Measurements from ENCODE around the gene CTNND2.

CTNND2 gene

DNA sequence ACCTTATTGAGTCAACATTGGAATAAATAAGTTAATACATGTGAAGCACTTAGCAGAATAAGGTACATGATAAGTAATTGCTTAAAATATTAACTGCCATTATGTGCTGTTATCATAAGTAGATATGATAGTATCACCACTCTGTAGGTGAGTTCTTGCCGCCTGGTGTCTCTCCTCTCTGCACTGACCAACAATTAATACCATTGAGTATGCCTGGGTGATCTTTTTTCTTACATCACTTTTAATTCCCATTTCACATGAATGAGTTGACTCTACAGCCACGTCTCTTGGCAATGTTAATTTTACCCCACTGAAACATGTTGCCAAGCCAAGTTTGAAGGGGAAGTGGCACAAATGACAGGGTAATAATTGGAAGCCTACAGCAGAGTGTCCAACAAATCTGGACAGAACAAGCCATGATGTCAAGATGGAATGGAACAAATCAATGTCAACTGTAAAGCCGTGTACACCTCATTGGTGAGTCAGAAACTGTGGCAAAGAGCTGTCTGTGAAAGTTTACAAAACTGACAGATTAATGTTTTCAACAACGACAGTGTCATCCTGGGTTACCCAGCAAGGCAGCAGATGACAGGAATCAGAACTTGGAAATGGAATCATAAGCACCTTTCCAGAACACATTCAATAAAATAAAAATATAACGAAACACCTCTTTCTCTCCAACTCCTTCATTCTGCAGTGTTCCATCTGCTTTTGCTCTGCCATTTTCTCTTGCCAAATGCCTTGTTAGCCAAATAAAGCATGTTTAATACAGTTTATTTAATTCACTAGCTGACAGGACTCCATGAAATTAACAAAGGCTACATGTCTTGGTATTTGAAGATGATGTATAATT lies 330.9 kb downstream of the CTNND2 start:
- no peak for DNase-seq

DNA sequence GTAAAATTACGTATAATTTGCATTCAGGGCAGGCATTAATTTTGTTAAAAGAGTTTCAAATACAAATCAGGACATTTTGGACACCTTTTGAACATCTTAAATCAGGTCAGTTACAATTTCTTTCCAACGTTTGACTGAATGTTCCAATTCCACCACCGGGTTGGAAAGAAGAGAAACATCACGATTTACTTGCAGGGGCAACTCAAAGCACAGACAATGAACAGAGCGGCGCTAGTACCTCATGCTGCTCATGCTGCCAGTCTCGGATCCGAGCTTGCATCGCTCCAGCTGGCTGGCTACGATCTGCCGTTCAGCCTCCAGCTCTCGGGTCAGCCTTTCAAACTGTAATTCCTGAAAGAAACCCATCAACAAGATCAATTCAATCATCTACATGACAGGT lies 339.5 kb downstream of the CTNND2 start:
- DNase-seq = no peak

DNA sequence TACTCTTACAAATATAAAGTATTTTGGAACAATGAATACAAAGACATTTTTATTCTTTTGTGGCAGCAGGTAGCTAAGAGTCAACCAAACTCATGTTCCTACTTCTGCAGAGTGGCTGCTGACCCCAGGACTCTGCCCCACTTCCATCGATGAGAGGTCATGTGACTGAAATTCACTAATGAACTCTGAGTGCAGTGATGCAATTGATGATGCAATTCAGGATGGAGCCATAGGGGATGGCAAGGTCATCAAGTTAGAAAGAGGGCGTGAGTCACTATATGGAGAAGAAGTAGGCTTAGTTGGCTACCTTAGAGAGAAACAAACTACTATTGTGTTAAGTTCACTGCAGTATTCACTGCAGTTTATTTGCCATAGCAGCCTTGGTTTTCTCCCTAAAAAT lies 340.4 kb downstream of the CTNND2 start:
- DNase-seq = no peak

DNA sequence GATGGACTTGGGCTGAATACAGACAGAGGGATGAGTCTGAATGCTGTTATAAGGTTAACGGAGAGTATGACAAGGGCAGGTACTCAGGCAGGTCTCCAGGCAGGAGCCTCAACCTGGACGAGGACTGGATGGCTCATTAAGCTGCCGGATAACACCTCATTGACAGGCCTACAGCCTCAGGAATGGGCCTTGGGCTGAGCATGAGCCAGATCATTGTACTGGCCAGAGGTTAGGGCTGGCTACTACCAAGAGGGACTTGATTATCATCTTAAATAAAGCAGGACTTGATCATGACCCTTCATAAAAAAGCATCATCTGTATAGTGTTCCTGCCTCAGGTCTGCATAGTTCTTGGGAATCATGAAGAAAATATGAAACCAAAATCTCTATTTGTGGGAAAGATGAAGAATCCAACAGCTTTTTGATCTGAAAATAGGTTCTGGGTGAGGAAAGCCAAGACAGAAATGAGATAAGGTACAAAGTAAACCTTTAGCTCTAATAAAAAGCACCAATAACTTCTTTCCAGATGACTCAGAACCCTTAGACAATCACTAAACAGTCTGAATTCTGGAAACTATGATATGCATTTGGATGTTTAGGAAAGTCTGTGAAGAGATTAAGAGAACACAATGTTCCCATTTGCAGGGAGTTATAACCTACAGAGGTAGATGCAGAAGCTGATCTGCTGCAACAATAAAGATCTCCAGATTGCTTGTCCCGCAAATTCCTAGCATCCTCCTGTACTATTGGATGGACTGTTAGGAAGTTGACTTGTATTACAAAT lies 343.1 kb downstream of the CTNND2 start:
- no peak for DNase-seq

DNA sequence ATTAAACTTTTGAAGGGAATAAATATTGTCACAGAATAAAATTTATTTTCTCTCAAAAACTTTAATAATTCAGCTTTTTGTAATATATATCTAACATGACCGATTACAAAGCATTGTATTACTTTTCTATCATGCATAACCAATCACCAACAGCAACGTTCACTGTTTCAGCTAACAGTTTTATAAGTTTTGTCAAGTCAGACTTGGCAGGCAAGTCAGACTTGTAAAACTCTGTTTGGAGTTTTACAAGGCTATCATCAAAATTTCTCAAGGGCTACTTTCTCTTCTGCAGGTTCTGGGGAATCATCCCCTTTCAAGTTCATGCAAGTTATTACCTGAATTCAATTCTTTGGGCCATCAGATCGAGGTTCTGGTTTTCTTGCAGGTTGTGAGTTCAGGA lies 347.2 kb downstream of the CTNND2 start:
- DNase-seq = no peak

DNA sequence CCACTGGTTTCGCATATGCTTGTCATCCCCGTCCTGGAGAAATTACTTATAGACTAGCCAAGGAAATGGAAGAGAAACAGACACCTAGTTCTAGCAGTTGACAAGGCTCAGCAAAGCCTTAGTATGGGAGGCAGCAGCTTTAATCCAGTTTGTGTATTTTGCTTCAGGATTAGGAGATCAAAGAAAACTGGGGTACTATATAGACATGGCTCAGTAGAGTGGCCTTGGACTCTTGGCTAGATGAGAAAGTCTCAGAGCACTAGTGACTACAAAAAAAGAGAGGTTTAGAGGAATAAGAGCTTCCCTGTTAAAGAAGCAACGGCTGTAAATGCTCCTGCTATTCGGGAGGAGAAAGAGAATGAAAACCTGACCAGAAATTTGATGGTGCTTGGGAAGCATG lies 349.1 kb downstream of the CTNND2 start:
- DNase-seq = no peak

DNA sequence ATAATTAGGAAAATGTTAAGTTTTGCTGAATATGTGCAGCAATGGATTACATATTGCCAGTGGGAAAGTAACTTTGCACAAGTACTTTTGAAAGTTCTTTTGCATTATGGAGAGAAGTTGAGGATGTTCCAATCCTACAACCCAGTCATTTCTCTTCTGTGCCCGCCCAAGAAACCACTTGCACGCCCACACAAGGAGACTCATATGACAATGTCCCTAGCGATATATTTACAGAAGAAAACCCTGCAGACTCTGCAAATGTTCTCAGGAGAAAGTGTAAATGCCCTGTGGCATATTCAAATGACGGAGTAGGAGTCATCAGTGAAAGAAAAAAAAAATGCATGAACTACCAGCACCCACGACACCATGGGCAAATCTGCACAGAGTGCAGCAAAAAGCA lies 356.5 kb downstream of the CTNND2 start:
- DNase-seq = no peak

DNA sequence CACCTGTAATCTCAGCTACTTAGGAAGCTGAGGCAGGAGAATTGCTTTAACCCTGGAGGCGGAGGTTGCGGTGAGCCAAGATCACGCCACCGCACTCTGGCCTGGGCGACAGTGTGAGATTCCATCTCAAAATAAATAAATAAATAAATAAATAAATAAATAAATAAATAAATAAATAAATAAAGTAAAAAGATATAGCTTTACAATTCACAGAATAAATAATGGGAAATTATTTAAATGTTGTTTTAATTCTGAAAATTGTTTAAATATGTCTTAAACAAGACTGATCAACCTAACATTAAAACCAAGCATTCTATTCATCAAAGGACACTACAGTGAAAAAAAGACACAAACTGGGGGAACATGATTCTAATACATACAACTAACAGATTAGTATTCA lies 357.1 kb downstream of the CTNND2 start:
- DNase-seq = no peak

DNA sequence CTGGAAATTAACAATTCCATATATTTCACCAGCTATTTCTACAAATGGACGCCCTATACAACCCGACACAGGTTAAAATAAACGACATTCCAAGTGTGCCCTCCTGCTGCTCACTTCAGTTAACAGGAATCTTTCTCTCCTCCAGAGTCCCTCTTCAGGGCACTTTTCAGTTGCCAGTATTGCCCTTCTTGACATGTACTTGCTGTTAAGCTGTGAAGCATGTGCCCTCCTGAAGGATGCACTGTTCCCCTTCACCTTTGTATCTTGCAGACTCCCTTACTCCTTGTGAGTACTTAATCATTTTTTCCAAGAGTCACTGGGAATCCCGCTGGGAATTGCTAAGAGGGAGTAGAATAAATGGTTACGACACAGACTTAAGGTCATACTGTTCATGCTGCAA lies 364.1 kb downstream of the CTNND2 start:
- DNase-seq = no peak

DNA sequence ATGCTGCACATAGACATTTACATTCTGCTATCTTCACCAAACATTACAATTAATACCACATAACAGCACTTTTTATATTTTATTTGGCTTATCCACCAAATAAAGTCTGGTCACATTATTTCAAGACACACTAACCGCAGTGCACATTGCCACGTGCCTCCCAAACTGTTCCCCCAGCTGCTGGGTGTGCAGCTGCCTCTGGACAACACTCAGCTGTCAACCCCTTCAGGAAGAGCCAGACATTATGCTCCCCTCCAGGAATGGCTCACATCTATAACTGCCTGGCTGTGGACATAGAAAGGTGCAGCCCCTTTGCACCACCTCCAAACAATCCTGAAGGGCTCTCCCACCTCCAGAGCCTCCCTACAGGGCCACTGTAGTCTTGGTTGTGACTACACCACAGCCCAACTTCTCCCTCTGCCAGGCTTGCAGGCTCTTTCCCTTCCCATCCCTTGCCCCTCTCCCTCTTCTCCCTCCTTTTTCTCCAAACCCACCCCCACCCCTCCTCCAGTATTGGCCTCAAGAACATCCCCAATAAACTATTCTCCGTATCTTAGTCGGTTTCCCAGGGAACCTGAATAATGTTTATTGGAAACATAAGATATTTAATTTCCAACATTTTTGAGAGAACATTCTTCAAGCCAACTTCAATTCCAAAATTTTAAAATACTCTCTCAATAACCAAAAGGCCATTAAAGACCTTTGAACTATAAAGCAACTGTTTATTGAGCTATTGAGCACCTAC lies 372.3 kb downstream of the CTNND2 start:
- no peak for DNase-seq

DNA sequence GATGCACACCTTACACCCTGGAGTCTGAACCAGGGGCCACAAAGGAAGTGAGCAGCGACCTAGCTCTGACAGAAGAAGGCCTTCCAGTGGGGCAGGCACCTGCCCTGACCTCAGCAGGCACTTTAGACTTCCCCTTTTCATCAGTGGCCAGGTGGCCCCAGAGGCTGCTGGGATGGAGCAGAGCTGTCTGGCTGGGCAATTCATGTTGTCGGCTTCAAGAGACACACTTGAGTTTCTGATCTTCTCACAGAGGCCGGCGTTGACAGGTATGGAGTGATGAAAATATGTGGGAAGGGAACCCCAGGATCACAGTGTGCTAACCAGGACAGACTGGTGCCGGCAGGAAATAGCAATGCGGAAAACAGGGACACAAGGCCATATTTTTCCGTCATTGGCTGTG lies 375.5 kb downstream of the CTNND2 start:
- DNase-seq = no peak

DNA sequence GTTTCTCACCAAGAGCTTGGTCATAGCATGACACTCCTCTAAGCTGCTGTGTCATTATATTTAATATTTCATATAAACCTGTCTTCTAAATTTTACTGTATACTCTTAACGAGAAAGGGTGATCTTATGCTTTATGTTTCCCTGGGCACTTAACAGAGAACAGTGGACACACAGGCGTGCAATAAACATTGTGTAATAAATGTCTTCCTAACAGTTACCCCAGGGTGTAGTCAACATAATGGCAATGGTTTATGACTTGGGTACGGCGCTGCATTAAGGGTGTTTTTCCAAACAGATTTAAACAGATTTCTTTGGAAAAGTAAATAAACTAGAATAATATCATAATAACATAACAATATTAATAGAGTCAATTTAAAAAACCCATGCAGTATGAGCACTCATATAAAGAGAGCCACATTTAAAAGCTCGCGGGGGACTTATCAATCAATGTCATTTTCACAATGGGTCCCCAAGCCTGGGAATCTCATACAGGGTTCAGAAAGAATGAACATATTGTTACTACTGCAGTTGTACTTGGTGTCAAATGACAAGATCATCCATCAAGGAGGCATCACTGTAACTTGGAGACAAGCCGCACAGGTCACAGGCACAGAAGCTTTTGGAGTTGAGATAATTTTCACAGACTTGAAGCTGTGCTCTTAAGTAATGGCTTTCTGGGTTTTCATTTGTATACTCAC lies 376.4 kb downstream of the CTNND2 start:
- DNase-seq = no peak

DNA sequence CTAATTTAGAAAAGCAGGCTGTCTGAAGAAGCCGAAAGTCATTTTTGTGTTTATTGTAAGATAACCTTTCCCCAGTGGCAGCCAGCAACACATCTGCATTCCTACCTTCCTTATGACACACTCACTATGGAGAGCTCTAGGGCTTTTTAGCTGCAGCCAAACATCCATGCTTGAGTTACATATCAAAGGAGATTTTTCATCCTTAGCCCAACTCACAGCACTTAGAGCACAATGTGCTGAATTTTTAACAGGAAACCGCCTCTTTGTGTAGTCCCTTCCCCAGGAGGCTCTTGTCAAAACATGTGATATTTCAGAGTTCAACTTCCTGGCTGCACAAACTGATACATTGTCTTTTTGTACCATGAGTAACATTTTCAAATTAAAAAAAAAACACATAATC lies 379.2 kb downstream of the CTNND2 start:
- no peak for DNase-seq

DNA sequence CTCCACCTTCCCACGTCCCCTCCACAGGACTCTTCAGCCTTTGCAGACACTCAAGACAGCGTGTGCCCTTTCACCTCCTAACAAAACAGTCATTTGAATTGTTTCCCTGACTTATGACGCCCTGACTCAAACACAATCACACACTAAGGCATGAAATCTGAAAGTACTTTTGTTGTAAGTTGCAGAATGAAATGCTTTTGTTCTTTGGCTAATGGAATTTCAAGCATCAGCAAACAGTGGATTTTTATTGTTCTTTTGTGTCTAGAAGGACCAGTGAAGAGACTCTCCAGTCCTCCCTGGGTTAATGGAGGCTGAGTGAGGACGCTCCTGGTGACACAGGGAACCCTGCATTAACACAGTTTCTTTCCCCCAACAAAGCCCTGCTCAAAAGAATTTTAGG lies 380.1 kb downstream of the CTNND2 start:
- no peak for DNase-seq

DNA sequence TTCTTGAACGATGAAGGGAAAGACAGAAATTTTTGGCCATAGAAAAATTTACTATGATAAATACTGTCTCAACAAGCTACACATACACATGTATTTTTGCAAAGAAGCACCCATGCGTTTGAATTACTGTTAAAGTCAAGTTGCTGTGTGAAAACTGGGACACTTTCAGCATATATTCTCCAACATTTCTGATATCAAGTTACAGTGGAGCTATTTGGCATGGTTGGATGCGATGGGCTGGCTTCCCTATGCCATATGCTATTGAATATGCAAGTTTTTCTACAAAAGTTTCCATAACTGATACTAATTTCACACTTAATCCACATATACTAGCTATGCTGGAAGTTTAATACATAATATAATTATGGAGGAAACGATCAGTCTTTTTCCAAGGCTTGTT lies 381.4 kb downstream of the CTNND2 start:
- no peak for DNase-seq

DNA sequence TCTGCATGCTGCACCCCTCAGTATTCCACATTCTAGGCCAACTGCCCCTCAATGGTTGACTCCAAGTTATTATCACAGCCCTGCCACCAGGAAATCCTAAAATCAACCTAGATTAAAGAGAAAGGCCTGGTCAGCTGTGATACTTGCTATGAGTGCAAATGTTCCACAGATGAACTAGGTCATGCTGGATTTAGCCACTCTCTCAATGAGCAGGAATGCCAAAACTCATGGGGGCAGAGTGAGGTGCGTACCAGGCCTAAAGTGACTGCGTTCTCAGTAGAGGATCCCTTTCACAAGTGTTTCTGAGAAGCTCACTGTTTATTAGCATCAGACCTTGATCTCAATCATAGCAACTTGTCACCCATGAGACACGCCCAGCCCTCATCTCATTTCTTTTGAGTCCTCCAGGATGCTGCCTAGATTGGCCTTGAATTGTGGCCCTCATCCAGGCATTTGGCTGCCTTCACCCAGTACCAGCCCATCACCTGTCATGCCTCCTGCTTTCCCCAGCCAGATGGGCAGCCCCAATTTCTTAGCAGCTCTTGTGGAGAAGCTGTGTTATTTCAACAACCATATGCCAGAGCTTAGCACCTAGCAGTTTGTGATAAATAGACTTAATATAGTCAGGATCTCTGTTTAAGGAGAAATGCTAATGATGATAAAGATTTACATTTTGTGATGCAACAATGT lies 383.9 kb downstream of the CTNND2 start:
- DNase-seq = no peak

DNA sequence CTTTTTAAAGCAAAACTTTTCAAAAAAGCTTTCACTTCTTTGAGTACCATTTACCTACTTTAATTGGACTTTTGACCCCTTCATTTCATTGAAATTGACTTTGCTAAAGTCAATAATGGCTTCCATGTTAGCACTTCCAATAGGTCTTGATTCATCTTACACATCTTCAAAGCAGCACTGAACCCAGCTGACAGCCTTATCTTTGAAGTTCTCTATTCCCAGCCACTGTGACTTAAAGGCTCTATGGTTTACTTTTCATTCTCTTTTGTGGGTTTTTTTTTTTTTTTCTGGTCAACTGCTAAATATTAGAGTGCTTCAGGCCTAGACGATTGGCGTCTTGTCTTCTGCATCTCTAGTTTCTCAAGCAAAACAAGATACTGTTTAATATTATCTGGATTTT lies 385.0 kb downstream of the CTNND2 start:
- no peak for DNase-seq

DNA sequence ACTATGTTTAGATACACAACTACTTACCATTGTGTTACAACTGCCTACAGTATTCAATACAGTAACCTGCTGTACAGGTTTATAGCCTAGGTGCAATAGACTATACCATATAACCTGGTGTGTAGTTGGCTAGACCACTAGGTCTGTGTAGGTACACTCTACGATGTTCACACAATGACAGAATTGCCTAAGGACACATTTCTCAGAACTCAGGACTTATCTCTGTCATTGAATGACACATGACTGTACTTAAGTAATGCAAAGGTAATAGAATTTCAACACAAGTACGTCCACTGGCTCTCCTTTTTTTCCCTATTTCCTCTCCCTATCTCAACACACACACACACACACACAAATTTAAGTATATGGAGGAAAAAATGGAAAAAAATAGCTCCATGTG lies 385.6 kb downstream of the CTNND2 start:
- DNase-seq = no peak

DNA sequence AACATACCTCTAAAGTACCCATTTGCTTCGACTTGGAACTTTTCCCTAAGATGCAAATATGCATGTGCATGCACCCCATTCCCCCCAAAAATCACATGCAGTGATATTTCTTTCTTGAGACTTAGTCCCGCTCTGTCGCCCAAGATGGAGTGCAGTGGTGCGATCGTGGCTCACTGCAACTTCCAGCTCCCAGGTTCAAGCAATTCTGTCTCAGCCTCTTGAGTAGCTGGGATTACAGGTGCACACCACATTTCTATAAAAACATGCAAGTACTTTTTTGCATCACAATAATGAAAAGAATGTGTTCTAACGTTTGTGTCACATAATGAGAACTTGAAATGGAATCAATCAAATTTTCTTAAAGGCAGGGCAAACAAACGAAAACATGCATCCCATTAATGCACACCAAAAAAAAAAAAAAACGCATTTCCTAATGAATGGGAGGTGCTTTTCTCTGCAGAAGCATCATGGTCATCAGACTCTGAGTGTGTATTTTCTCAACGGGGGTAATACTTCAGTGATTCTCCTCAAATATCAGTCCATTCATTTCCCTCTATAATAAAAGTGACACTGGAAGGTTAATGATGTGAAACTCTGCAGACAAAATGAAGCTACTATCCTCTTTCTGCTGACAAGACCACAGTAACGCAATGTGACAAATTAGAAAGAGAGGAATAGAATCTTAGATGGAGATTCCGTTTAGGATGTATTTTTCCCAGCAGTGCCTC lies 389.4 kb downstream of the CTNND2 start:
- no peak for DNase-seq

DNA sequence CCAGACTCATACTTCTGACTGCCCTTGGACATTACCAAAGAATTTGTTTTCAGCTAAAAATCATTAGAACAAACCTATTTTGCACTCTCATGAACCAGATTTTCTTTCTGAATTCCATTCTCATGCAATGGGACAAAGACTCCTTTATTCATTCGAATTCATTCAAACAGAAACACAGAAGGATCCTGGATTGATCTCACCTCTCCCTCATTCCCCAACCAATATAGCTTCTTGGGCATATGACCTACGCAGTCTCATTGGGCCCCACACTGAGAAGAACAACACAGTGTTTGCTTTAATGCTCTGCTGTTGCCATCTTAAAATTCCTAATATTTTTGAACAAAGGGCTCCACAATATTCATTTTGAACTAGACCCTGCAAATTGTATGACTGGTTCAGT lies 392.4 kb downstream of the CTNND2 start:
- DNase-seq = no peak

DNA sequence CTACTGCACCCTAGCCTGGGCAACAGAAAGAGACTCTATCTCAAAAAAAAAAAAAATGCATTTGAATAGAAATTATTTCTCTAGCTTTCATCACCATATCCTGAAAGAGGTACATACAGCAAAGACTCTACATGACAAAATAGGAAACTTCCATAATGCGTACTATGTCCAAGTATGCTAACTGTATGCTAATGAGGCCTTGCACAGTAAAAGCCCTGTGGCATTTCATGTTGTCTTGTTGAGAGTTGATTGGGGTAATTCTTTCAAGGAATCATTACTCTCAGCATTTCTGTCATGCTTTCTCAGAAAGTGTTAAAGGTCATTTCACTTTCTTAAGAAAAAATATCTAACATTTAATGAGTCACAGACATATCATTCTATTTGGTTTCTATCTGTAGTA lies 393.4 kb downstream of the CTNND2 start:
- DNase-seq = no peak

DNA sequence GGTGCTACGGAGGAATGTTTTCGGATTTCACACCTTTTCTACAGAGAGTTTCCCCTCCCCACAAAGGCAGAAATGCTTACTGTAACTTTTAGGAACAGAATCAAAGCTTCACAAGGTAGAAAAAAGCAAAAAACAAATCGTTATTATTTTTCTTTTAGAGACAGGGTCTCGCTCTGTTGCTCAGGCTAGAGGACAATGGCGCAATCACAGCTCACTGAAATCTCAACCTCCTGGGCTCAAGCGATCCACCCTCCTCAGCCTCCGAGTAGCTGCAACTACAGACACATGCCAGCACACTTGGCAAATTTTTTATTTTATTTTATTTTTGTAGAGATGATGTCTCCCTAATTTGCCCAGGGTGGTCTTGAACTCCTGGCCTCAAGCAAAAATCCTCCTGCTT lies 394.5 kb downstream of the CTNND2 start:
- DNase-seq = no peak
